GM18858 (cell line): ENCODE data around the gene RBBP5.
"Not testable (repeated sequence)": the region's sequence is repeated elsewhere in the genome, so short reads cannot be mapped to it uniquely, and the experiment has no call there.

ENCODE experiments used
- ATAC-seq: cut with Tn5 transposase; IDR thresholded peaks from one replicate; pipeline ENCODE4 v1.9.1; 2021; ENCODE audit not compliant: unreplicated experiment

RBBP5 gene, protein sequence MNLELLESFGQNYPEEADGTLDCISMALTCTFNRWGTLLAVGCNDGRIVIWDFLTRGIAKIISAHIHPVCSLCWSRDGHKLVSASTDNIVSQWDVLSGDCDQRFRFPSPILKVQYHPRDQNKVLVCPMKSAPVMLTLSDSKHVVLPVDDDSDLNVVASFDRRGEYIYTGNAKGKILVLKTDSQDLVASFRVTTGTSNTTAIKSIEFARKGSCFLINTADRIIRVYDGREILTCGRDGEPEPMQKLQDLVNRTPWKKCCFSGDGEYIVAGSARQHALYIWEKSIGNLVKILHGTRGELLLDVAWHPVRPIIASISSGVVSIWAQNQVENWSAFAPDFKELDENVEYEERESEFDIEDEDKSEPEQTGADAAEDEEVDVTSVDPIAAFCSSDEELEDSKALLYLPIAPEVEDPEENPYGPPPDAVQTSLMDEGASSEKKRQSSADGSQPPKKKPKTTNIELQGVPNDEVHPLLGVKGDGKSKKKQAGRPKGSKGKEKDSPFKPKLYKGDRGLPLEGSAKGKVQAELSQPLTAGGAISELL

DNA sequence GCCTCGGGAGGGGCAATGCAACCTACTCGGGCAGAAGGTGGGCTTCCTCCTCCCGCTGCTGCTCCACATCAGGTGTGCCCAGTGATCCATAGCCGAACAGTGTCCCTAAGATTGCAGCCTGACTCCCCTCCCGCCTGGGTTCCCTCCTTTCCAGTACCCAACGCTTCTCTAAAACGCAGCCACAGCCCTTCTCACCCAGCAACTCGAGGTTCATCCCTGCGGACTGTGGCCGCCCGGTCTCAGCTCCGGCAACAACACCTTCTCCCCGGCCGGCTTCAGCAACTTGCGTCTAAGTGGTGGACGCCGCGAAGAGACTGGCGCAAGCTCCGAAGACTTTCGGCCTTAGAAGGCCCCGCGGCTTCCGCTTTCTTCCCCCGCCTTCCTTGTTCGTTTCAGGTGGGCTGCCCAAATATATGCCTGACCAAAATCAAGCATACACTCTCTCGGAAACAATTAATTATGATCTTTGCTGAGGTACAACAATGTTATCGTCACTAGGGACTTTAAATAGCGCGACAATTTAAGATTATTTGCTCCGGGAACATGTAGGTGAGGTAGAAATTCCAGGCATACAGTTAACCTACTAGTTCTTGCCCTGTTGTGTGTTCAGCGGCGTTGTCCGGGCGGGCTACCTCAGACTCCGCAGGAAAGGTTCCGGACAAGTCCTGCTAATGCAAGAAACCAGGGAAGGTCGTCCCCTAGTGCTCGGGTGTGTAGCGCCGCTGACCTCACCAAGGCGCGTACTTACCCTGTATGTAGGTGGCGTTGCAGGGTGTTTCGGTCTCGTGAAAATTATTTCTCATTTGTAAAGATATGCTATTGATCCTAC is at the start of gene RBBP5:
TSS of gene RBBP5 (minus strand) at position 319 of the 829 bp plus-strand sequence. CDS start at position 214, 105 bp downstream.
- peak; percentile 77 for ATAC-seq

DNA sequence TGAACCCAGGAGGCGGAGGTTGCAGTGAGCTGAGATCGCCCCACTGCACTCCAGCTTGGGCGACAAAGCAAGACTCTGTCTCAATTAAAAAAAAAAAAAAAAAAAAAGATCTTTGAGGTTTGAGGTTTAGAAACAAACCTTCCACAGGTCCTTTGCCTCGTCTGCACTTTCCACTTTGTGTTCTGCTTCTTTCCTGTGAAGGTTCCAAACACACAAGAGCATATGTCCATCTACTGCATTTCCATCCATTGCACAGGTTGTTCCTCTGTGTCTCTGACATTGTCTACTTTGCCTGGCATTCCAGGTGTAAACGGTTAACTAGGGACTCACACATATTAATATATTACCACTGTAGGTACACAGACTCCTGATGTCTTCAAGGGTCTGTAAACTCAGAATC is 49.6 kb upstream of the RBBP5 start:
- no peak for ATAC-seq

DNA sequence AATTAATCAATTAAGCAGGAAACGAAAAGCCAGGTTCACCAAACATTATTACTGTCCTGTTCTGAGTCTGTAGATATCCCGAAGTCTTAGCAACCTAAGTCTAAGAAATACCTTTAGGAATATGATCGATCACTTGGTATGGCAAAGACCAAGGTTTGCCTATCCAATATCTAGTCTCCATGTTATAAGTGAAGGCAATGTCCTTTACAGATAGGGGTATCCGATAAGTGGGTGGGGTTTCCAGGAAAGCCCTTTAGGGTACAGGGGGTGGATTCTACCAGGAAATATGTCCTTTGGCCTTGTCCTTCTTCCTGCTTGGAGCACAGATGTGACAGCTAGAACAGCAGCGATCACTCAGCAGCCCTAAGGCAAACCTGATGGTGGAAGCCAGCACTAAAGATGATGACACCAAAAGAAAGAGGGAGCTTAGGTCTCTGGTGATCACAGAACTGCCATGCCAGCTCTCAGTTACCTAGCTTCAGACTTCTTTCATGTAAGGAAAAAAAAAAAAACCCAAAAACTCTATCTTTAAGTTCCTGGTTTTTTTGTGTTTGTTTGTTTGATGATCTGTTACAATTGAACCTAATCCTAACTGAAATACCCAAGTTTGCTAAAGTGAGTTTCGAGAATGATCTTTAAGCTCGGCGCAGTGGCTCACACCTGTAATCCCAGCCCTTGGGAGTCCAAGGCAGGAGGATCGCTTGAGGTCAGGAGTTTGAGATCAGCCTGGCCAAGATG is 48.9 kb upstream of the RBBP5 start:
- ATAC-seq = no peak

DNA sequence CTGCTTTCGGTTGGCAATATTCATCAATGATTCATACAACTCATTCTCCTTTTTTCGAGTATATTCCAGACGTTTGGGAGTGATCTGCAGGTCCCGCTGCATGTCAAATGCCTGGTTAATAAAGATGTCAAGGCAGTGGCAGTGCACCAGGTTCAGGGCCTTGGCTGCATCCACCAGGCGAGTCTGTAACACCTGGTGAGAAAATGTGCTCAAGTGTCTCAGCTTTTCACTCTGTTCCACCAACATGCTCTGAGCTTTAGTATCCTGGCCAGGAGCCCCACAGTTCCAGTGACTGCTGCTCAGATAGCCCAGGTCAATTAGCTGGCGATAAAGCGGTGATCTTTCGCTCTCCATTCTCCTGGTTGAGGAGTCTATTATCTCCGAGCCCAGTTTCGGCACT is 47.5 kb upstream of the RBBP5 start:
- ATAC-seq = no peak

DNA sequence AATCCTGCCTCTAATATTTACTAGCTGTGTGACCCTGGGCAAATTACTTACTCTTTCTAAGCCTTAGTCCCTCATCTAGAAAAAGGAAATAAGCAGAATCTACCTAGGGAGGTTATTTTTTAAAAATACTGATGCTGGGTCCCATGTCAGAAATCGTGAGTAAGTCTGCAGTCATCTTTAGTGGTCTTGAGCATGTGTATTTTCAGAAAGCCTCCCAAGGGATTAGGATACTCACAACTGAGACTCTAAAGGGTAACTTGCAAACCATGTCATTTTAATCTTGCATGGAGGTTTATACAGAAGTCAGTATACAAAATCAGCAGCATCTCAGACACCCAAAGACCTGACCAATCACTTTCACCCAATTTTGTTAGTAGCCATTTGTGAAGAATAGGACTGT is 46.5 kb upstream of the RBBP5 start:
- no peak for ATAC-seq

DNA sequence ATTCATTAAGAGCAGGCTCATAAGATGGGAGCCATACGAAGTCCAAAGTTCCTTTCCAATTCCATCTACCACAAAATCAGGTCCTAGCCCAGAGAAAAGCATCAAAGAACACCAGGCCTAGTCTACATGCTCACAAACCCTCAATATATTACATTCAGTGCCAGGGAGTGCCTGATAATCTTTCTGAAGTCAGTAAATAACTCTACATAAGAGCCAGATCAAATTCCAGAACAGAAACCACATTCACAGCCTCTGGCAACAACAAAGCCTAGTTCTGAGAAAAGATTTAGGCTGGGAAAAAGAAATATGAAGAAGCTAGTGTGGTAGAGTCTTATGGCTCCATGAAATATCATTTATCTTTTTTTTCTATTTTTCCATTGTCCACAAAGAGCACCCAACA is 40.5 kb upstream of the RBBP5 start:
- ATAC-seq = no peak

DNA sequence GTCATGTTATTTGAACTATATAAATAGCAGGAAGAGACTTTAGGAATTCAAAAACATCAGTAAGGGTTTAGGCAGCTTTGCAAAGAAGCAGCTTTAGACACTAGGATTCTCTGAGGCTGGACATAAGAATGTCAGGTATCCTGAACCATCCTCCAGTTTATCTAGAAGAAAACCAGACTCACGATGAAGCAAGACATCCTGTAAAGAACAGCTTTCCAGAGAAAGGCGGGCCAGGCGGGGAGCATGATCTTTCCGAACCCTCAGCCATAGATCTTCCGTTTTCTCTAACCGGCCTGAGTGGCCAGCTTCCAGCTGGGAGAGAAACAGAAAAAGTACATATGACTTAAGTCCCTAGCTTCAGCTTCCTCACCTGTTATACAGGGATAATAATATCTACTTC is 39.3 kb upstream of the RBBP5 start:
- ATAC-seq = no peak

DNA sequence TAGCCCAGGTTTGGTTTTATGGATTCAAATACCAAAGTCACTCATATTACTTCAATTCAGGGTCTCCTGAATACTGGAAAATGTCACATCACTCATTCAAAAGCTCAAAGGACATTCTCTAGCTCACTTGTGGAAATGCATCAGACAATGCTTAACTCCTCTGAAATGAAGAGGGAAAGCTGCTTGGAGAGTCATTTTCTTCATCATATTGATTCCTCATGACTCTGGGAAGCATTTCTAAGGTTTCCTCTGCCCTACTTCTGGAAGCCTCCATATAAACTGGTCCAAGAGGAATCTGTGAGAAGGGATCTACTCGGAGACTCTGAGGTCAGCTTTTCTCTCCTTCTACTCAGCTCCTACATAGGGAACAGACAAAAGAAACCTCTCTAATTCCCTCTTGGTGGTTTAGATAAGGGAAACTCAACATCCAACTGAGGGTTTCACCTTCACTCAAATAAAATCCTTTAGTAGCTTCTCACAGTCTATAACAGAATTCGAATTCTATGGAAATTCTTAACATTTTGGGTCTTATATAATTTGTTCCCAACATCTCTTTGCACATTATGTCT is 36.4 kb upstream of the RBBP5 start:
- ATAC-seq = no peak

DNA sequence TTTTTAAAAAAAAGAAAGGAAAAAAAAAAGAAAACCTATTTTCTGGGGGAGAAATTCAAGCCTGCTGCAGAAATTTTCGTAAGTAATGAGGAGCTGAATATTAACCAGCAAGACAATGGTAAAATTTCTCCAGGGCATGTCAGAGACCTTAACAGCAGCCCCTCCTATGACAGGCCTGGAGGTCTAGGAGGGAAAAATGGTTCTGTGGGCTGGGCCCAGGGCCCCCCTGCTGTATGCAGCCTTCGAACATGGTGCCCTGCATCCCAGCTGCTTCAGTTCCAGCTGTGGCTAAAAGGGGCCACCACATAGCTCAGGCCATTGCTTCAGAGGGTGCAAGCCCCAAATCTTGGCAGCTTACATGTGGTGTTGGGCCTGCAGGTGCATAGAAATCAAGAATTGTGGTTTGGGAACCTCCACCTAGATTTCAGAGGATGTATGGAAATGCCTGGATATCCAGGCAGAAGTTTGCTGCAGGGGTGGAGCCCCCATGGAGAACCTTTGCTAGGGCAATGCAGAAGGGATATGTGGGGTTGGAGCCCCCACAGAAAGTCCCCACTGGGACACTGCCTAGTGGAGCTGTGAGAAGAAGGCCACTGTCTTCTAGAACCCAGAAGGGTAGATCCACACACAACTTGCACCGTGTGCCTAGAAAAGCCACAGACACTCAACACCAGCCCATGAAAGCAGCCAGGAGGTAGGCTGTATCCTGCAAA is 34.0 kb upstream of the RBBP5 start:
- ATAC-seq = not testable (repeated sequence)

DNA sequence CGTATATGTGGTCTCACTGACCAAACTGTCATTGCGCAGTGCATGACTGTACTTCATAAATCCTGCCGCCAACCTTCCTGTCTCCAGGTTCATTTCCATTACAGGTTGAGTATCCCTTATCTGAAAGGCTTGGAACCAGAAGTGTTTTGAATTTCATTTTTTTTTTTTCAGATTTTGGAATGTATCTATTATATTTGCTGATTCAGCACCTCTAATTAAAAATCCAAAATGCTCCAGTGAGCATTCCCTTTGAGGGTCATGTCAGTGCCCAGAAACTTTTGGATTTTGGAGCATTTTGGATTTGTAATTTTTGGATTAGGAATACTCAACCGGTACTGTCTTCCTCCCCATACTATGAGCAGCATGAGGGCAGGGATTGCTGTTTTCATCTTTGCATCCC is 30.7 kb upstream of the RBBP5 start:
- no peak for ATAC-seq

DNA sequence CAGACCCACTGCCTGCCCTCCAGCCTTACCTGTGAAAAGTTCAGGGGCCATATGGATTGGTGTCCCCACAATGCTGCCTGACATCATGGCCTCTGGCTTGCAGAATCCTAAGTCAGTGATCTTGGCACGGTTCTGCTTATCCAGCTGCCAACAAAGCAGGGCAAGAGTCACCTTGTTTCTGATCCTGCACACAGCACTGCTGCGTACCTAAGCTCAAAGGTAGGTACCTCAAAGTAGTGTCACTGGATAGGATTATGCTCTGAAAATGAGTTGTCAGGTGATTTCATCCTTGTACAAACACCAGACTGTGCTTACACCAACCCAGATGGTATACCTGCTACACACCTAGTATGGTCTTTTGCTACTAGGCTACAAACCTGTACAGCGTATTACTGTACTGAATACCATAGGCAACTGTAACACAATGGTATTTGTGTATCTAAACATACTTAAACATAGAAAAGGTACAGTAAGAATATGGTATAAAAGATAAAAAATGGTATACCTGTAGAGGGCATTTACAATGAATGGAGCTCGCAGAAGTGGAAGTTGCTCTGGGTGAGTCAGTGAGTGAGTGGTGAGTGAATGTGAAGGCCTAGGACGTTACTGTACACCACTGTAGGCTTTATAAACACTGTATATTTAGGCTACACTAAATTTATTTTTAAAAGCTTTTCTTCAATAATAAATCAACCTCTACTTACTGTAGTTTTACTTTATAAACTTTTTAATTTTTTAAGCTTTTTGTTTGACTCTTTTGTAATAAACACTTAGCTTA is 29.1 kb upstream of the RBBP5 start:
- no peak for ATAC-seq

DNA sequence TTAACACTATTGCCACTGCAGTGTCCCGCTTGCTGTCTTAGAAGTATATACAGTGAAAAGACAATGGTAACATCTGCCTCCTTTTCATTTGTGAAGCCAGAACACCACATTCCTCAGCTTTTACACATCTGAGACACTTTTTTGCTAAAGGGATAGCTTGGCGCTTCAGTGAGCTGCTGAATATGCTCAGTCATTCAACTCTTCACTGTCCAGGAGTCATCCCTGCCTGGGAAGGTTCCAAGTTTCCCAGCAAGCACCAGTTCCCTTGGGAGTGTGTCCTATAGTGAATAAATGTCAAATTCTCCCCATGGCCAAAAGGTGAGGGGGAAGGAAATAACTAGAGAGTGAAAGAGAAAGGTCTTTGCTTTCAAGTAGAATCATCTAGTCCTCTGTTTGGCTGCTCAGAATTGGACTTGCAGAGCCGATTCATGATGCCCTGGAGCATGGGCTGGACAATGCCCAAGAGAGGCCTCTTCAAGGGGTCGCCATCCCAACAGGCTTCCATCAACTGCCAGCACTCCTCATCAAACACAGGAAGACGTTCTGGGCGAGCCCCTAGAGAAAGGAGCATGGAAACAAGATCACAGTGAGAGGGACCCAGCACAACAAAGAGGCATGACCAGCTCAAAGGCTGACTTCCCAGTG is 25.5 kb upstream of the RBBP5 start:
- no peak for ATAC-seq

DNA sequence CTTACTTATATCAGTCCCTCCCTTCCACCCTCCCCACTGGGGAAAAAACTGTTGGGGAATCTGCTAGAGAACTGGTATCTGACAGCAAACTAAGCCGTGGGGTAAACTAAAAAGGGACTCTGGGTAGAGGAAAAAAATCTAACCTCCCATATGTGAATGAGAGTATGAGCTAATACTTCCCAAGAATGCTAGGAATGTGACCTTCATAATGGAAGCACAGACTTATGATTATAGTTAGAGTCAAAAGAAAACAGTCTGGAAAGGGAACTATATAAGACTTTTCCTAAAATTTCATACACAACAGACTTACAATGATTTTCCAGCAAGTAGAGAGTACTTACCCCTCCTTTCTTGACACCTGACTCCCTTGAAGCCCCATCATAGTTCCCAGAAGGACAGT is 23.0 kb upstream of the RBBP5 start:
- ATAC-seq = no peak

DNA sequence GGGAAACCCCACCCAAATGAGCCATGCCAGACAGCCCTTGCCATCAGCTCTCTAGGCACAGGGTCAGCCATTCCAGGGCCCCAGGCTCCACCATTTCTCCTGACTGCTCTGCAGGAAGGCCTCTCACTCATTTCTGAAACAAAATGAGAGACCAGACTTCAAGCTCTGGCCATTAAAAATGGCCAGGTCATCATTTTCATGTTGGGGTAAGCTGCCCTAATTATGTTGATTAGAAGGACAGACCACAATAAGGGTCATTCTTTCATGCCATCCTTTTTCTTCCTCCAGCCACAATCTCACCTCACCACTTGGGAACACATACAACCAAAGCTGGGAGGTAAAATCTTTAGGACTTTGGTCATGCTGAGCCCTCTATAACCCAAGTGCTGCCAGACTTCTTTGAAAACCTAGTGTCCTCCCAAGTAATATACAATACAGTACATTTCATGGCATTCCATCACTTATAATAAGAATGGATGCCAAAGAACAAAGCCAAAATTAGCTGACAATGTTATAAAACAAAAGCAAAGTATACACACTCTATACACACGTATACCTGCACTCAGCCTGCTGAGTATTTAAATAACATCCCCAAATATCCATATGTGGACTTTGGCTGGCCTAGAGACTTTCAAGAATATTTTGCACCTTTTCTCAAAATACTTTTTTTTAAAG is 22.4 kb upstream of the RBBP5 start:
- ATAC-seq = no peak

DNA sequence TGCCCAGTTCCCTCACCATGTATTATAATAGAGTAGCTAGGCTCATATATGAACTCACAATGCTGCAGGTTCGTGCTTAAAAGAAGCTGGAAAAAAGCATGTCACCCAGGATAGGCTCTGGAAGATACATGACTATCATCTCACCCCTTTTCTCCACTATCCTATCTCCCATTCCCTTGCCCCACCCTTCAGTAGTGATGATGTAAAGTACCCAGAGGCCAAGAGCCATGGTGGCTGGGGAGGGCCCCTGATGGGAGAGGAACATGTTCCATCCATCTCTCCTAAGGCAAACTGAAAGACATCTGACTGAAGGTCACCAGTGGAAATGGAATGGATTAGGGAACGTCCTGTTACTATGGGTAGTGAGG is 20.3 kb upstream of the RBBP5 start:
- no peak for ATAC-seq

DNA sequence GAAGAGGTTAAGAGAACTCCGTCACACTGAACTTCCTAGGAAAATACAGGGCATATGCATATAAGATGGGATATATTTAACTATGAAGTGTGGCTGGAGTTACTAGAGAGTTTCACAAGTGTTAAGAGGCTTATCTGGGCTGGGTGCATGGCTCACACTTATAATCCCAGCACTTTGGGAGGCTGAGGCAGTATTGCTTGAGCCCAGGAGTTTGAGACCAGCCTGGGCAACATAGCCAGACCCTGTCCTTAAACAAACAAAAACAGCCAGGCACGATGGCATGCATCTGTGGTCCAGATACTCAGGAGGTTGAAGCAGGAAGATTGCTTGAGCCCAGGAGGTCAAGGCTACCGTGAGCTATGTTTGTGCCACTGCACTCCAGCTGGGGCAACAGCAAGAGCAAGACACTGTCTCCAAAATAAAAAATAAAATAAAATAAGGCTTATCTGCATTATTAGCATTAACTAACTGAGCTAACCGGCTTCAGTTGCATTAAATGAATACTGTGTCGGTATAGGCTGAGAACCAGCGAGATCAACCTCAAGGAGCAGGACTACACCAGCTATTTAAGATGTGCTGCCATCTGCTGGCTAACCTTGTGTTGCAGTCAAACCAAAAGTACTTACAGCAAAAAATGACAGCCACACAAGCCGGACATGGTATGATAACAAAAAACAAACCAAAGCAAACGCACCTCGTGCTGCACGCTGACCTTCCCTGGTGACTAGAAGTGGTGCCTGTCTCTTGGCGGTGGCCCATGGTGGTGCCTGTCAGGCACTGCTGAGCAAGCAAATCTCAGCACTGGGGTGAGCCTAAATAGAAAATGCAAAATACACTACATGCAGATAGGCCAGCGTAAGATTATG is 19.7 kb upstream of the RBBP5 start:
- no peak for ATAC-seq

DNA sequence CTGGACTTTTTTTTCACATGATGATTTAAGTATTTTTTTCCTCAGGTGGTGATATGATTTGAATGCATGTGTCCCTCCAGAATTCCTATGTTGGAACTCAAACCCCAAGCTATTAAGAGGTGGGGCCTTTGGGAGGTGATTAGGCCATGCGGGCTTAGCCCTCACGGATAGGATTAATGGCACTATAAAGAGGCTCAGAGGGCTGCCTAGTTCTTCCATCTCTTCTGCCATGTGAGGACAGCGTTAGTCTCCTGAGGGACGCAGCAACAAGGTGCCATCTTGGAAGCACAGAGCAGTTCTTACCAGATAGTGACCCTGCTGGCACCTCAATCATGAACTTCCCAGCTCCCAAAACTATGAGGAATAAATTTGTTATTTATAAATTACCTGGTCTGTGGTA is 18.3 kb upstream of the RBBP5 start:
- no peak for ATAC-seq

DNA sequence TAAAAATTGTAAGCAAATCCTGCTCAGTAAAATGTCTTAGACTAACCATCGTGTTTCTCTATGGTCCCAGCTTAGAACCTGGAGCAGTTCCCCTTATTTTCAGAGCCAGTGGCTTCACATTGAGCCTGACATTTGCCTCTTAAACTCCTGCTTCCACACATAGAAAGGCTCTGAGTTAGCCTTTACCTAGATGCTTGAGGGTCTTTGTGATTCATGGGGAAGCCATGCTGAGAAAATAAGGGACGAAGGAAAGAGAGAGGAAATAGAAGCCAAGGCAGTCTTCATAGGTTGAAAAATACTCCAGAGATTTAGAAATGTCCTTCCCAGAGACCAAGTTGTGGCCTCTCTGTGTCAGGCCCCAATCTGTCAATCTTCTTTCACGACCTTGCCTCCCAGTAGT is 16.1 kb upstream of the RBBP5 start:
- no peak for ATAC-seq
